Endothelial cell (in vitro differentiated cells): ENCODE data around the gene THAP2. TPM values are rescaled to one million over a fixed set of nuclear protein-coding genes. Genes with fewer than 3 reads are reported as not detected.
A peak's percentile ranks its signal among the peaks of the same experiment; 100 is the strongest.
"Not testable (repeated sequence)": the region's sequence is repeated elsewhere in the genome, so short reads cannot be mapped to it uniquely, and the experiment has no call there.

Experiments used
- DNase-seq: peaks from one replicate; pipeline ENCODE4 v3.0.0; 2021; ENCODE audit warnings: low spot score
- H3K27ac Mint-ChIP-seq: one replicate; pipeline ENCODE4 v1.8.0; 2021; ENCODE audit warnings: mixed read lengths, inconsistent platforms; ENCODE audit not compliant: unreplicated experiment
- H3K27me3 Mint-ChIP-seq: one replicate; pipeline ENCODE4 v1.8.0; 2021; ENCODE audit warnings: mild to moderate bottlenecking, moderate library complexity, mixed read lengths, inconsistent platforms; ENCODE audit not compliant: unreplicated experiment
- H3K36me3 Mint-ChIP-seq: one replicate; pipeline ENCODE4 v1.8.0; 2021; ENCODE audit warnings: mild to moderate bottlenecking, low read depth, mixed read lengths, inconsistent platforms; ENCODE audit not compliant: unreplicated experiment
- H3K4me1 Mint-ChIP-seq: one replicate; pipeline ENCODE4 v1.8.0; 2021; ENCODE audit warnings: mild to moderate bottlenecking, mixed read lengths, inconsistent platforms; ENCODE audit not compliant: unreplicated experiment
- H3K4me3 Mint-ChIP-seq: one replicate; pipeline ENCODE4 v1.8.0; 2021; ENCODE audit warnings: mild to moderate bottlenecking, mixed read lengths, inconsistent platforms; ENCODE audit not compliant: unreplicated experiment
- H3K9me3 Mint-ChIP-seq: one replicate; pipeline ENCODE4 v1.8.0; 2021; ENCODE audit warnings: mixed read lengths, inconsistent platforms; ENCODE audit not compliant: unreplicated experiment
- total RNA-seq: library from RNA; stranded (reverse); fragmentation: NEBNext Ultra II Directional; extraction: Animal tissue kit (Norgen Biotek cat#: 25700); gene quantifications from one replicate; pipeline ENCODE4 v1.2.1, GENCODE V29; 2021; ENCODE audit not compliant: unreplicated experiment
- TF ChIP-seq, protein P1 (sequence below): fragments of 200-600 bp; sonication (generic); IDR thresholded peaks from one replicate; pipeline ENCODE4 v1.5.0; 2021; ENCODE audit warnings: antibody characterized with exemption; ENCODE audit not compliant: unreplicated experiment

THAP2 gene
- total RNA-seq, 1 donor from 2014 or later: 4.2 TPM

GRCh38 chr12:71695782-71696181, 31.7 kb downstream of the THAP2 start:
- Mint-ChIP-seq H3K27ac (no peak overlapping the region), H3K4me3 (no peak overlapping the region), H3K27me3 (peaks cover 2% of the 10 kb centered on the region), H3K36me3 (peaks cover 24% of the 10 kb centered on the region), H3K9me3 (no peaks in the 10 kb centered on the region), H3K4me1 (no peaks in the 10 kb centered on the region)
- no peak for DNase-seq
- TF ChIP-seq, protein P1, sequence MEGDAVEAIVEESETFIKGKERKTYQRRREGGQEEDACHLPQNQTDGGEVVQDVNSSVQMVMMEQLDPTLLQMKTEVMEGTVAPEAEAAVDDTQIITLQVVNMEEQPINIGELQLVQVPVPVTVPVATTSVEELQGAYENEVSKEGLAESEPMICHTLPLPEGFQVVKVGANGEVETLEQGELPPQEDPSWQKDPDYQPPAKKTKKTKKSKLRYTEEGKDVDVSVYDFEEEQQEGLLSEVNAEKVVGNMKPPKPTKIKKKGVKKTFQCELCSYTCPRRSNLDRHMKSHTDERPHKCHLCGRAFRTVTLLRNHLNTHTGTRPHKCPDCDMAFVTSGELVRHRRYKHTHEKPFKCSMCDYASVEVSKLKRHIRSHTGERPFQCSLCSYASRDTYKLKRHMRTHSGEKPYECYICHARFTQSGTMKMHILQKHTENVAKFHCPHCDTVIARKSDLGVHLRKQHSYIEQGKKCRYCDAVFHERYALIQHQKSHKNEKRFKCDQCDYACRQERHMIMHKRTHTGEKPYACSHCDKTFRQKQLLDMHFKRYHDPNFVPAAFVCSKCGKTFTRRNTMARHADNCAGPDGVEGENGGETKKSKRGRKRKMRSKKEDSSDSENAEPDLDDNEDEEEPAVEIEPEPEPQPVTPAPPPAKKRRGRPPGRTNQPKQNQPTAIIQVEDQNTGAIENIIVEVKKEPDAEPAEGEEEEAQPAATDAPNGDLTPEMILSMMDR: no peak

DNA sequence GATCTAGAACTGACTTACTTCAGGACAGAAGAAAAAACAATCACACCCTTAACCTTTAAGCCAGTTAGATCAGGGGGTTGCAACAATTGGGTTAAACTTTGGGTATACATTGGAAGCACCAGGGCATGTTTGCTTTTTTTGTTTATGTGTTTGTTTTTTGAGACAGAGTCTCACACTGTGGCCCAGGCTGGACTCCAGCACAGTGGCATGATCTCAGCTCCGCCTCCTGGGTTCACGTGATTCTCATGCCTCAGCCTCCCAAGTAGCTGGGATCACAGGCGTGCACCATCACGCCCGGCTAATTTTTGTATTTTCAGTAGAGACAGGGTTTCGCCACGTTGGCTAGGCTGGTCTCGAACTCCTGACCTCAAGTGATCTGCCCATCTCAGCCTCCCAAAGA, 38.1 kb downstream of the THAP2 start:
- H3K27ac Mint-ChIP-seq, H3K9me3 Mint-ChIP-seq, H3K4me1 Mint-ChIP-seq: not testable (repeated sequence)

DNA sequence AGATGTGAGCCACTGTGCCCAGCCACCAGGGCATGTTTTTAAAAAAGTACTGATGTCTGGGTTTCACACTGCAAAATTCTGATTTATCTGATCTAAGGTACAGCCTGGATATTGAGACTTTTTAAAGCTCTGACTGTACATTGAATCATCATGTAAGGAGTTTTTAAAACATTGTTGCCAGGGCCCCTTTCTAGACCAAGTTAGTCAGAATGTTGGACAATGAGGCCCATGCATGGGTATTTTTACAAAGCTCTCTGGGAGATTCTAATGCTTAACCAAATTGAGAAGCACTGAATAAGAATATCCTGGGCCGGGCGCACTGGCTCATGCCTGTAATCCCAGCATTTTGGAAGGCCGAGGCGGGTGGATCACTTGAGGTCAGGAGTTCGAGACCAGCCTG, 38.5 kb downstream of the THAP2 start:
- TF ChIP-seq, protein P1: no peak
- no peak overlapping the region for H3K4me3 Mint-ChIP-seq
- no peak for DNase-seq
- peaks cover 22% of the 10 kb centered on the region for H3K36me3 Mint-ChIP-seq
- H3K4me1 Mint-ChIP-seq: no peaks in the 10 kb centered on the region
- no peaks in the 10 kb centered on the region for H3K9me3 Mint-ChIP-seq
- no peak overlapping the region for H3K27ac Mint-ChIP-seq
- peaks cover 2% of the 10 kb centered on the region for H3K27me3 Mint-ChIP-seq

More for the DNA sequence above, 38.1 kb downstream of the THAP2 start:
- H3K27me3 Mint-ChIP-seq, DNase-seq: not testable (repeated sequence)
- H3K36me3 Mint-ChIP-seq: peaks cover 22% of the 10 kb centered on the region
- H3K4me3 Mint-ChIP-seq: peak overlapping the region; percentile 73

DNA sequence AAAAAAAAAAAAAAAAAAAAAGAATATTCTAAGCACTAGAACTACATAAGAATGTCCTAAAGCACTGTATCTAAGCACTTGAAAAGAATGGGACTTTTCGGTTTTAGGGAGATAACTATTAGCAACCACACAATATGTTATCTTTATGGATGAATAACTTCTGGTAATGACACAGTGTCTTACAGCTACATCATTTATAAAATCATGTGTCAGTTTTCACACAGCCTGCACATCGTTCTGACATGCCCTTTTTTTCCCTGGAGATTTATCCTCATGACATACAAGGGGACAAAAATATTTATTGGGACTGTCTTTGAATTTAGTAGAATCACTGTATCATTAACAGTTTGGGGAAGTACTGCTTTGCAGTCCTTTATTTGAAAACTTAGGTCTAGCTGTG, 39.1 kb downstream of the THAP2 start:
- Mint-ChIP-seq H3K27ac (no peak overlapping the region), H3K36me3 (peaks cover 21% of the 10 kb centered on the region), H3K4me1 (no peaks in the 10 kb centered on the region), H3K27me3 (peaks cover 2% of the 10 kb centered on the region), H3K4me3 (no peak overlapping the region), H3K9me3 (no peaks in the 10 kb centered on the region)
- DNase-seq: no peak
- TF ChIP-seq, protein P1: no peak

- TF ChIP-seq, protein P1: no peak
- H3K27ac Mint-ChIP-seq: no peak overlapping the region
- no peak for DNase-seq
- no peak overlapping the region for H3K4me3 Mint-ChIP-seq
- no peaks in the 10 kb centered on the region for H3K9me3 Mint-ChIP-seq
- H3K4me1 Mint-ChIP-seq: no peaks in the 10 kb centered on the region
- peaks cover 11% of the 10 kb centered on the region for H3K36me3 Mint-ChIP-seq
- H3K27me3 Mint-ChIP-seq: no peaks in the 10 kb centered on the region
Observed at GRCh38 chr12:71704920-71705319, 40.8 kb downstream of the THAP2 start.

DNA sequence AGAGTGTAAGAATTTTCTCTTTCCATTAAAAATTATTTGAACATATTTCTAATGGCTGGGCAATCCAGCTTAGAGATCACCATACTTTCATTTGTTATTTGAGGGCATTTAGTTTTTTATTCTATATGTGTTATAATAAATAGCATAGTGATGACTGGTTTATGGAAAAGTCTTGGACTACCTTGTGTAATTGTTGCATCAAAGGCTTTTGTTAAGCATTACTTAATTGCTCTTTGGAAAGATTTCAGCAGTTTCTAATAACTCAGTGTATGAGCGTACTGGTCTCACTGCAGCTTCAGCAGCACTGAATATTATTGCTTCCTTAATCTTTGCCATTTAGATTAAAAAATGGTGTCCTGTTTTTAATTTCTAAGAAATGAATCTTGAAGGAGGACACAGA, 44.6 kb downstream of the THAP2 start:
- H3K27me3 Mint-ChIP-seq: no peaks in the 10 kb centered on the region
- TF ChIP-seq, protein P1: no peak
- H3K27ac Mint-ChIP-seq: no peak overlapping the region
- H3K9me3 Mint-ChIP-seq: no peaks in the 10 kb centered on the region
- H3K4me3 Mint-ChIP-seq: no peak overlapping the region
- H3K4me1 Mint-ChIP-seq: no peaks in the 10 kb centered on the region
- no peak for DNase-seq
- H3K36me3 Mint-ChIP-seq: peaks cover 3% of the 10 kb centered on the region
